Ectodermal cell (in vitro differentiated cells): Measurements from ENCODE around the gene MEPCE.

Experiments
- H3K27ac ChIP-seq: 2 replicates; pipeline ENCODE4 v1.7.0; 2013; ENCODE audit warnings: mild to moderate bottlenecking, low read depth, low read length; ENCODE audit not compliant: insufficient read depth, poor library complexity, severe bottlenecking
- H3K27me3 ChIP-seq: 2 replicates; pipeline ENCODE4 v1.7.0; 2013; ENCODE audit warnings: mild to moderate bottlenecking, low read length; ENCODE audit not compliant: insufficient read depth, control insufficient read depth, poor library complexity, severe bottlenecking
- H3K36me3 ChIP-seq: one replicate; pipeline ENCODE4 v1.7.0; 2013; ENCODE audit warnings: low read length; ENCODE audit not compliant: control insufficient read depth, insufficient read depth
- H3K4me1 ChIP-seq: one replicate; pipeline ENCODE4 v1.7.0; 2013; ENCODE audit warnings: low read length; ENCODE audit not compliant: control insufficient read depth, insufficient read depth
- H3K4me3 ChIP-seq: 2 replicates; pipeline ENCODE4 v1.7.0; 2013; ENCODE audit warnings: low read depth, low read length, control low read depth; ENCODE audit not compliant: insufficient read depth
- H3K9me3 ChIP-seq: 2 replicates; pipeline ENCODE4 v1.7.0; 2013; ENCODE audit warnings: mild to moderate bottlenecking, low read length, moderate library complexity; ENCODE audit not compliant: control insufficient read depth
- WGBS, 2 experiments: methylation state at CpG; one replicate each; pipeline ENCODE4 v1.1.7; 2013; ENCODE audit warnings: missing lambda C conversion rate in 2 of 2; 5-methylcytosine and 5-hydroxymethylcytosine counted together

Gene MEPCE

GRCh38 chr7:100406767-100407166 lies 22.9 kb upstream of the MEPCE start:
- H3K27me3 ChIP-seq, result no peaks in the 10 kb centered on the region
- no peaks in the 10 kb centered on the region for H3K9me3 ChIP-seq
- H3K4me1 ChIP-seq, result no peaks in the 10 kb centered on the region
- H3K4me3 ChIP-seq, result no peak overlapping the region
- H3K36me3 ChIP-seq, result no peaks in the 10 kb centered on the region
- 72 to 79% methylated on average over 5 to 6 of the region's 6 CpGs for WGBS, 2 experiments
- H3K27ac ChIP-seq, result no peak overlapping the region

- H3K4me3 ChIP-seq, result no peak overlapping the region
- H3K27me3 ChIP-seq, result no peaks in the 10 kb centered on the region
- no peak overlapping the region for H3K27ac ChIP-seq
- 54 to 57% methylated on average over 12 of the region's 12 CpGs for WGBS, 2 experiments
- no peaks in the 10 kb centered on the region for H3K9me3 ChIP-seq
- H3K36me3 ChIP-seq, result no peaks in the 10 kb centered on the region
- no peaks in the 10 kb centered on the region for H3K4me1 ChIP-seq
Observed at GRCh38 chr7:100407285-100408180, 22.1 kb upstream of the MEPCE start.

- no peaks in the 10 kb centered on the region for H3K36me3 ChIP-seq
- no peaks in the 10 kb centered on the region for H3K27me3 ChIP-seq
- WGBS, 2 experiments, result 84 to 85% methylated on average over 6 of the region's 6 CpGs
- H3K9me3 ChIP-seq, result no peaks in the 10 kb centered on the region
- H3K4me3 ChIP-seq, result no peak overlapping the region
- no peak overlapping the region for H3K27ac ChIP-seq
- no peaks in the 10 kb centered on the region for H3K4me1 ChIP-seq
Observed at GRCh38 chr7:100411101-100411500, 18.5 kb upstream of the MEPCE start.

GRCh38 chr7:100413346-100413745 lies 16.3 kb upstream of the MEPCE start:
- Histone ChIP-seq H3K27me3 (no peaks in the 10 kb centered on the region), H3K4me1 (no peaks in the 10 kb centered on the region), H3K4me3 (no peak overlapping the region), H3K36me3 (no peaks in the 10 kb centered on the region), H3K9me3 (no peaks in the 10 kb centered on the region), H3K27ac (no peak overlapping the region)

- Histone ChIP-seq H3K36me3 (no peaks in the 10 kb centered on the region), H3K4me1 (no peaks in the 10 kb centered on the region), H3K4me3 (no peak overlapping the region), H3K27me3 (no peaks in the 10 kb centered on the region), H3K9me3 (no peaks in the 10 kb centered on the region), H3K27ac (no peak overlapping the region)
- 83 to 100% methylated on average over 1 of the region's 1 CpG for WGBS, 2 experiments
Observed at GRCh38 chr7:100413889-100414288, 15.7 kb upstream of the MEPCE start.

- Histone ChIP-seq H3K4me1 (no peaks in the 10 kb centered on the region), H3K9me3 (no peaks in the 10 kb centered on the region), H3K36me3 (no peaks in the 10 kb centered on the region), H3K27me3 (no peaks in the 10 kb centered on the region), H3K4me3 (no peak overlapping the region), H3K27ac (no peak overlapping the region)
- WGBS, 2 experiments, result 93 to 97% methylated on average over 5 of the region's 5 CpGs
Observed at GRCh38 chr7:100415448-100415847, 14.2 kb upstream of the MEPCE start.

GRCh38 chr7:100418930-100419659 lies 10.5 kb upstream of the MEPCE start:
- no peaks in the 10 kb centered on the region for H3K36me3 ChIP-seq
- H3K27me3 ChIP-seq, result no peaks in the 10 kb centered on the region
- 71 to 94% methylated on average over 1 of the region's 1 CpG for WGBS, 2 experiments
- H3K4me3 ChIP-seq, result no peak overlapping the region
- H3K27ac ChIP-seq, result no peak overlapping the region
- no peaks in the 10 kb centered on the region for H3K4me1 ChIP-seq
- no peaks in the 10 kb centered on the region for H3K9me3 ChIP-seq

GRCh38 chr7:100419660-100420226 lies 9.9 kb upstream of the MEPCE start:
- no peaks in the 10 kb centered on the region for H3K36me3 ChIP-seq
- no peaks in the 10 kb centered on the region for H3K4me1 ChIP-seq
- no peaks in the 10 kb centered on the region for H3K9me3 ChIP-seq
- no peak overlapping the region for H3K27ac ChIP-seq
- no peaks in the 10 kb centered on the region for H3K27me3 ChIP-seq
- no peak overlapping the region for H3K4me3 ChIP-seq
- WGBS, 2 experiments, result 86 to 93% methylated on average over 1 of the region's 1 CpG

- Histone ChIP-seq H3K4me3 (no peak overlapping the region), H3K4me1 (no peaks in the 10 kb centered on the region), H3K27me3 (peaks cover 10% of the 10 kb centered on the region), H3K36me3 (no peaks in the 10 kb centered on the region), H3K27ac (no peak overlapping the region), H3K9me3 (peaks cover 5% of the 10 kb centered on the region)
- 83 to 88% methylated on average over 6 of the region's 6 CpGs for WGBS, 2 experiments
Observed at GRCh38 chr7:100423315-100423714, 6.3 kb upstream of the MEPCE start.

GRCh38 chr7:100425347-100425746 lies 4.3 kb upstream of the MEPCE start:
- Histone ChIP-seq H3K27me3 (peaks cover 10% of the 10 kb centered on the region), H3K4me3 (no peak overlapping the region), H3K4me1 (no peaks in the 10 kb centered on the region), H3K27ac (no peak overlapping the region), H3K36me3 (no peaks in the 10 kb centered on the region), H3K9me3 (peaks cover 5% of the 10 kb centered on the region)
- 22 to 40% methylated on average over 1 of the region's 1 CpG for WGBS, 2 experiments
